Measurements from ENCODE around the gene TGM5. TPM values are rescaled to one million over a fixed set of nuclear protein-coding genes. Genes with fewer than 3 reads are reported as not detected.

The TGM5 gene
- total RNA-seq, 1 experiment from 2014 or later: not detected

DNA sequence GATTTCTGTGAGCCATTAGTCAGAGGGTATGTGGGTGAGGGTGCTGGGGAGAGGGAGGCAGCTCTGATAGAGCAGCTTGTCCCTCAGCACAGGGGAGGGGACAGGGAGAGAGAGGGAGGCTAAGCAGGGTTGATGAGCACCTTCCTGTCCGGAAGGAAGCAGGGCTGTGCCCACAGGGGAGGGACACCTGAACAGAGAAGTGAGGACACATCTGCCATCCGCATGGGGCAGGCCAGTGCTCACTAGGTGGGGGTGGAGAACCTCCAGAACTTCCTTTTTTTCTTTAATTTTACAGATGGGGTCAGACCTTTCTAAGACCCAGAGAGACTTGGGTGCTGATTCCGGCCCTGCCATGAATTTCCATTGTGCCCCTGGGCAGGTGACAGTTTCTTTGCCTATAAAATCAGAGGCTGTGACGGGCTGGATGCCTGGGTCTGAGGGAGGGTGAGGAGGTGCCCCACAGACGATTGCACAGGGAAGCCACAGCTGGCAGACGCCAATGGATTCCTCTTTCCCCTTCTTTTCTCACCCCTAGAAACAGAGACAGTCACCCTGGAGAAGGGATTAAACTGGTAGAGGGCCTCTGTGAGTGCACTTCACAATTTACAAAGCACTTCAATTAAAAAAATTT, 4.1 kb upstream of the TGM5 start:
- Histone ChIP-seq H3K27ac (ENCODE audit: low read depth, low read length) (no peak overlapping the region), H3K4me3 (replicated peaks in 1 of 2; ENCODE audit: low read depth in 1 of 2, low read length in 2 of 2) (no peak overlapping the region), H4K20me1 (ENCODE audit: insufficient read depth) (no peaks in the 10 kb centered on the region), H3K36me3 (ENCODE audit: control insufficient read depth in 1 of 2, insufficient read depth in 2 of 2, low read length in 2 of 2) (no peaks in the 10 kb centered on the region), H3K9me3 (ENCODE audit: control insufficient read depth in 1 of 2, insufficient read depth in 1 of 2, low read depth in 1 of 2, low read length in 2 of 2) (no peaks in the 10 kb centered on the region), H3K4me1 (ENCODE audit: control insufficient read depth in 1 of 2, insufficient read depth in 2 of 2, low read length in 2 of 2) (peaks cover 0 to 5% of the 10 kb centered on the region in 2 experiments; a peak in 1 of 4 replicates), H3K79me2 (ENCODE audit: insufficient read depth, low read length) (no peaks in the 10 kb centered on the region), H3K9me2 (ENCODE audit: insufficient read depth) (no peaks in the 10 kb centered on the region), H2AFZ (ENCODE audit: low read depth, low read length, poor library complexity, severe bottlenecking) (no peak overlapping the region), H3K27me3 (ENCODE audit: insufficient read depth, low read length) (peaks cover 6% of the 10 kb centered on the region; the same call in 1 of the 2 replicates), H3K9ac (ENCODE audit: low read length) (no peak overlapping the region), H3K4me2 (ENCODE audit: low read length) (no peak overlapping the region)
- ChIA-PET RAD21 (ENCODE audit: low non-redundant PET in 1 of 2, low total read pairs in 2 of 2, uncharacterized antibody in 2 of 2, unreplicated experiment in 2 of 2) (no interaction called here), CTCF (interaction anchor here (3.5 kb wide), 1 partner anchor 45 kb away, joined by 25 read pairs; no protein-coding TSS in a partner anchor), POLR2A (no interaction called here)
- no peak for ATAC-seq
- no peak for TF ChIP-seq CEBPB (IDR thresholded peaks at IDR 0.05; ENCODE audit: low read depth)
- TF ChIP-seq TCF7L2 (IDR thresholded peaks at IDR 0.05; ENCODE audit: borderline replicate concordance, extremely low read depth, insufficient read depth, insufficient read length): no peak
- no peak for TF ChIP-seq ATF3 (IDR thresholded peaks at IDR 0.05)
- TF ChIP-seq POLR2A (IDR thresholded peaks at IDR 0.05; ENCODE audit: borderline replicate concordance, extremely low read depth, insufficient read depth, insufficient read length): no peak
- no TSS peak for BruUV-seq (replicated peaks)
- no peak for DNase-seq (ENCODE audit: low read depth, low spot score)
- intact Hi-C loops (cut with micrococcal nuclease): no loop called here

DNA sequence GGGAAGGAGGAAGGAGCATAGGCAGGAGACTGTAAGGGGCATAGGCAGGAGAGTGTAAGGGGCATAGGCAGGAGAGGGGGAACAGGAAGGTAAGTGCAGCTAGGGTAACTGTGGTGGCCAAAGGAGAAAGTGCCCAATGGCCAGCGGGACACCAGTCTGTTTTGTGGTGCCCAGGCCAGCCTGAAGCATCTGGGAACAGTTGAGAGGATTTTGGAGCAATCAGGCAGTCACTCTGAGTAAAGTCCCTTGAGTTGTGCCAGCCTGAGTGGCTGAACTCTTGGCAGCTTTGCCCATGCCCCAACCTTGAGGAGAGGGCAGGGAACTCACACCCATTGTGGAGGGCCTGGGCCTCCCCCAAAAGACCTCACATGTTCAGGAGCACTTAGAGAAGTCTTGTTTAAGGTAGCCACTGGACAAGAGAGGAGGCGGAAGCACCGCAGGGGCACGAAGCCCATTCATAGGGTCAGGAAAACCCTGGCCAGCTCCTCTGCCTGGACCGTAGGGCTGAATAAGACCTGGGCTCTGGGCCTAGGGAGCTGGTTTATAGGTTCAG, 3.5 kb upstream of the TGM5 start:
- Histone ChIP-seq H3K79me2 (ENCODE audit: insufficient read depth, low read length) (no peaks in the 10 kb centered on the region), H4K20me1 (ENCODE audit: insufficient read depth) (no peaks in the 10 kb centered on the region), H3K27ac (ENCODE audit: low read depth, low read length) (no peak overlapping the region), H3K27me3 (ENCODE audit: insufficient read depth, low read length) (peaks cover 6% of the 10 kb centered on the region; the same call in 1 of the 2 replicates), H3K4me2 (ENCODE audit: low read length) (no peak overlapping the region), H3K4me1 (ENCODE audit: control insufficient read depth in 1 of 2, insufficient read depth in 2 of 2, low read length in 2 of 2) (peaks cover 0 to 5% of the 10 kb centered on the region in 2 experiments; a peak in 1 of 4 replicates), H2AFZ (ENCODE audit: low read depth, low read length, poor library complexity, severe bottlenecking) (no peak overlapping the region), H3K9ac (ENCODE audit: low read length) (no peak overlapping the region), H3K9me3 (ENCODE audit: control insufficient read depth in 1 of 2, insufficient read depth in 1 of 2, low read depth in 1 of 2, low read length in 2 of 2) (no peaks in the 10 kb centered on the region), H3K36me3 (ENCODE audit: control insufficient read depth in 1 of 2, insufficient read depth in 2 of 2, low read length in 2 of 2) (no peaks in the 10 kb centered on the region), H3K9me2 (ENCODE audit: insufficient read depth) (no peaks in the 10 kb centered on the region), H3K4me3 (replicated peaks in 1 of 2; ENCODE audit: low read depth in 1 of 2, low read length in 2 of 2) (no peak overlapping the region)
- ChIA-PET POLR2A (no interaction called here), CTCF (interaction anchor here (0.5 to 3.5 kb wide), 2 partner anchors 43 to 45 kb away, joined by 3 to 25 read pairs; no protein-coding TSS in a partner anchor), RAD21 (ENCODE audit: low non-redundant PET in 1 of 2, low total read pairs in 2 of 2, uncharacterized antibody in 2 of 2, unreplicated experiment in 2 of 2) (no interaction called here)
- no peak for ATAC-seq
- TF ChIP-seq JUND (IDR thresholded peaks at IDR 0.05): no peak
- BruUV-seq (replicated peaks): no TSS peak
- intact Hi-C loops (cut with micrococcal nuclease): no loop called here
- no peak for DNase-seq (ENCODE audit: low read depth, low spot score)
